Measurements from ENCODE around the gene GPC6.

GPC6 gene

DNA sequence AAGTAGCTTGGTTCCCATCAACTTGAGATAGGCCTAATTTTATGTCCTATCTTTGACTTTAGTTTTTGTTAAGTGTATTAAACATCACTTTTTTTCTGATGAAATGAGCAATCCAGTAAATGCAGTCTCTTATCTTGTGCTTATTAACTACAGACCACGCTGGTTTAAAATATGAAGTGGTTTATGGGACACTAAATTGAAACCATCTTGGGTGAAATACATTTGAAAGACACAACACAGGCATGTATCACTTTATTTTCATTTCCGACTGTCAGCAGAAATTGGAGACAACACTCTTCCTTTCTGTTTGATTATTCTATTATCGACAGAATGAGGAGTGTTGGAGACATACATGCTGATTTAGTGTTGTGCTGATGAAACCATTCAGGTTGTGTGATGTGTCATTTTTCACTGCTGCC, 447.7 kb downstream of the GPC6 start:
- no peak for DNase-seq (ENCODE audit: low read depth in 2 of 2)

DNA sequence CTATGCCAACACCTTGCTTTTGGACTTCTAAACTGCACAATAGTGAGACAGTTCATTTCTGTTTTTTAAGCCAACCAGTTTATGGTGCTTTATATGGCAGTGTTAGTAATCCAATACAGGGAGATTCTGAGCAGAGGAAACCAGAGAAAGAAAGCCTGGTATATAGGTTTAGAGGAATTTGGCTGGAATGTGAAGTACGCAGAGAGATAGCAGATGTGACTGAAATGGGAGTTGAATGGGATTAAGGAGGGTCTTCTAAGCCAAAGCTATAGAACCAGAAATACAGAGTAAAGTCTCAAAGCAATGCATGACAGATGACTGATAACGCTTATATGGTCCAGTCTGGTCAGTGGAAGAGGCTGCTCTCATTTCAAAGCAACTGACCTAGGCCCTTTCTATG, 453.7 kb downstream of the GPC6 start:
- DNase-seq (ENCODE audit: low read depth in 2 of 2): no peak

GRCh38 chr13:93685900-93686299, 459.3 kb downstream of the GPC6 start:
- DNase-seq (ENCODE audit: low read depth in 2 of 2): no peak

- DNase-seq (ENCODE audit: low read depth in 2 of 2): no peak
Observed at GRCh38 chr13:93686399-93686798, 459.8 kb downstream of the GPC6 start.

DNA sequence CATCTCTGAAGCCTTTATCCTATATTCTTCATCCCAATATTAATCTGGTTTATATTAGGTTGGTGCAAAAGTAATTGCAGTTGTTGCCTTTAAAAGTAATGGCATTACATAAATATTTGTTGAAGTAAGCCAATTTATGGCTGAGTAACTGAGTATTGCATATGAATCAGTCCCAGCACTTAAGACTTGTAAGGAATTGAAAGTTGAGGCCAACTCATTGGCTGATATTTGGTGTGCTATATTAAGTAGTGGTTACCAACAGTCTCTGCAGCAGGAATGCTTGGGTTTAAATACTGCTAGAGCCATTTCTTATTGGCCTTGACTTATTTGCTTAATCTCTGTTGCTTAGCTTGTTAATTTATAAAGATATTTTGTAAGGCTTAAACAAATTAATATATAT, 460.7 kb downstream of the GPC6 start:
- DNase-seq (ENCODE audit: low read depth in 2 of 2): no peak

DNA sequence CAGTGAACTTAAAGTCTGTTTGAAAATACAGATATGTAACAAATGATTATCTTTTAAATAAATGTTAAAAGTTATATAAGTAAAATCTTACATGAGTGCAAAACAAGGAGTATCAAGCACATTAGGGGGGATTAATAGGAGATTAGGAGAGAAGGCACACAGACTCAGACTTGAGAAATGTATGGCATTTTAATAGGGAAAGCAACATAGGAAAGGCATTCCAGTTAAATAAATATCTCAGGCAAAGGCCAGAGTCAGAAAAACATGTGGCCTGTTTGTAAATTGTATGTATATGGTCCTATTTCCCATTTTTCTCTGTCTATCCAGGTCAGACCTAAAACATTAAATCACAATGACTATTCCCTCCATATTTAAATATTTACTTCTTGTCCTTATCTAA, 462.7 kb downstream of the GPC6 start:
- DNase-seq (ENCODE audit: low read depth in 2 of 2): no peak

- no peak for DNase-seq (ENCODE audit: low read depth in 2 of 2)
Observed at GRCh38 chr13:93690139-93690538, 463.5 kb downstream of the GPC6 start.

DNA sequence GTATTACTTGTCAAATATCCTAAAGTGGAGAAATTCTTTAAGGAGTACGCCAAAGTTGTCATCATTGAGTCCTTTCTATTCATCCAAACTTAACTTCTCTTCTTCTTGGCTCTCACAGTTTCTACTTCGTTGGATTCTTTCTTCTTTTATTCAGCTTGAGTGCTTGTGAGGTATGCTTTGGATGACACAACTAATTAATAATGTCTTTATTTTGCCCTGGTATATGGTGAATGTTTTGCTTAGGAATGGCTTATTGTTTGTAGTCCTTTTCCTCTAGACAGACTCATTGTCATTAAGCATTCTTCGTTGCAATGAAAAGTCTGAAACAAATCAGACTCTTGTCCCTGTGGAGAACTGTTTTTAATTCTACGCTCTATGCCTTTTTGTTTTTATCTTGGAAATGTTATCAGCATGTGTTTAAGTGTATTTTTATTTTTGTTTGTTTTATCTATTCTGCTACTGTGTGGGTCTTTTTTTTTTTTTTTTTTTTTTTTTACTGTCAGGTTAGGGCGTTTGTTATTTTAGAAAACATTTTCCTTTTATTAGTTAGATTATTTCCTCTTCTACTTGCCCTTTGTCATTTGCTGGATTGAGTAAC, 471.5 kb downstream of the GPC6 start:
- DNase-seq (ENCODE audit: low read depth in 2 of 2): no peak

- DNase-seq (ENCODE audit: low read depth in 2 of 2): no peak
Observed at GRCh38 chr13:93700115-93700514, 473.5 kb downstream of the GPC6 start.

GRCh38 chr13:93708308-93709075, 481.9 kb downstream of the GPC6 start:
- no peak for DNase-seq (ENCODE audit: low read depth in 2 of 2)

GRCh38 chr13:93709506-93710244, 483.1 kb downstream of the GPC6 start:
- no peak for DNase-seq (ENCODE audit: low read depth in 2 of 2)

DNA sequence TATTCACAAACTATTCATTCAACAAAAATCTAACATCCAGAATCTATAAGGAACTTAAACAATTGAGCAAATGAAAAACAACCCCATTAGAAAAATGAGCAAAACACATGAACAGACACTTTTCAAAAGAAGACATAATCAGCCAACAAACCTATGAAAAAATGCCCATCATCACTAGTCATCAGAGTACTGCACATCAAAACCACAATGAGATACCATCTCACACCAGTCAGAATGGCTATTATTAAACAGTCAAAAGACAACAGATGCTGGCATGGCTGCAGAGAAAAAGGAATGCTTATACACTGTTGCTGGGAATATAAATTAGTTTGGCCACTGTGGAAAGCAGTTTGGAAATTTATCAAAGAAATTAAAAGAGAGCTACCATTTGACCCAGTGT, 487.6 kb downstream of the GPC6 start:
- no peak for DNase-seq (ENCODE audit: low read depth in 2 of 2)

GRCh38 chr13:93715866-93716265, 489.3 kb downstream of the GPC6 start:
- no peak for DNase-seq (ENCODE audit: low read depth in 2 of 2)

- no peak for DNase-seq (ENCODE audit: low read depth in 2 of 2)
Observed at GRCh38 chr13:93716623-93717022, 490.0 kb downstream of the GPC6 start.

DNA sequence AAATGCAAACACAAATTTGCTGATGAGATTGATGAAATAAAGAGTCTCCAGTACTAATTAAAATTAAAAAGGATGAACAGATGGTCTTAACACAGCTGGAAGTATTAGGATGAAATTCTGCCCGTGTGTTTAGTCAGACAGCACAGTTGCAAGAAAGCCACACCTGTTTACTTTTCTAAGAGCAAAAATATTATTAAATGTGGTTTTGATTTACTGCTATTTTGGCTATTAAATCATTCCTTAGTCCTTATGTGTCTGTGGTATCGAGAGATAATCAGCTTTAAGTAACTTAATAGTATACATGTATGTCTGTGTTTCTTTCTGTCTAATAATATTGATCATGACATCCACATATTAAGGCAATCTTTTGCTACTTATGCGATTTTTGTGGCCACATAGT, 494.9 kb downstream of the GPC6 start:
- DNase-seq (ENCODE audit: low read depth in 2 of 2): no peak

DNA sequence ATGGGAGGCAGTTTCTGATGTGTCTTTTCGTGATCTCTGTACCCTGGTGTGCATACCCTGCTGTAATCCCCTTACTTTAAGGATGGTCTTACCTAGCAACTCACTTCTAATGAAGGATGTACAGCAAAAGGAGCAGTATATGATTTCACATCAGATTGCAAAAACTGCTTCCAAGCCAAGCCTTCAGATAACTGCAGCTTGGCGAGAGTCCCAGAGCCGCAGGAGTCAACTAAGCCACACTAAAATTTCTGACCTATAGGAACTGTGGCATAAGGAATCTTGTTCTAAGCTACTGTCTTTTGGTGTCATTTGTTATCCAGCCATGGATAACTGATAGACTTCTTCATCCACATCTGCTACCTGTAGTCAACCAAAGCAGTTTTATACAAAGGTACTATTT, 496.7 kb downstream of the GPC6 start:
- no peak for DNase-seq (ENCODE audit: low read depth in 2 of 2)

GRCh38 chr13:93724187-93724586, 497.6 kb downstream of the GPC6 start:
- no peak for DNase-seq (ENCODE audit: low read depth in 2 of 2)

GRCh38 chr13:93726173-93726957, 499.8 kb downstream of the GPC6 start:
- no peak for DNase-seq (ENCODE audit: low read depth in 2 of 2)

DNA sequence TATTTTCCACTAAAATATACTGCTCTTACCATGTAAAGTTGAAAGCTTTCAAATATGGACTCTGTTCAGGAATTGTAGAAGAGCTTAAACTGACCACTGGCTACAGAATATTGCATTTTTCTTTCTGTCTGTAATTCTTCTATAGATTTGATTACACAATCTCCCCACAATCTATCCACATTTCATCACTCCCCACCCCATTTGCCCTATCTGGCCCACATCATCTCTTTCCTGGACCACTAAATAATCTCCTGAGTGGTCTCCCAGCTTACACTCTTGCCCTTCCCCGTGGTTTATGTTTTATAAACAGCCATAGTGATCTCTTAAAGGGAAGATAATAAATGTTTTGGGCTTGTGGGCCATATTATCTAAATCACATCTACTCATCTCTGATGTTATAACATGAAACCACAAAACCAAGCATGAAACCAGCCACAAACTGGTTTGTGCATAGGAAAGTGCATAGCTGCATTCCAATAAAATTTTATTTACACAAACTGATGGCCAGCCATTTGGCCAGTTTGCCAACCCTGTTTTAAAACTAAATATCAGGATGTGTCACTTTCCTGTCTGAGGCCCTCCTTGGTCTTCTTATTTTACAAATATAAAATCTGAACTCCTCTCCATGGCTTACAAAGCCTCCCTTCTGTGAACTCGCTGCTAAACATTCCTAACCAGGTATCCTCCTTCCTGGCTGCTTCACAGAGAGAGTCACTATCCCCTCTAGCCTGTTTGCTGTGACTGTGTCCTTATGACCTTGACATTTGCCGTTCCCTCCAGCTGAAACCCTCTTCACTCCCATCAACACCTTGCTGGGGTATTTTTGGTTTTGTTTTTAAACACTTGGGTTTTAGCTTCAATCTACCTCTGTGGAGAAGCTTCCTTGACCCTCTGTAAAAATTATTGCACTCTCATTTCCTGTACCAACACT, 500.9 kb downstream of the GPC6 start:
- DNase-seq (ENCODE audit: low read depth in 2 of 2): no peak

- DNase-seq (ENCODE audit: low read depth in 2 of 2): no peak
Observed at GRCh38 chr13:93729383-93729782, 502.8 kb downstream of the GPC6 start.

DNA sequence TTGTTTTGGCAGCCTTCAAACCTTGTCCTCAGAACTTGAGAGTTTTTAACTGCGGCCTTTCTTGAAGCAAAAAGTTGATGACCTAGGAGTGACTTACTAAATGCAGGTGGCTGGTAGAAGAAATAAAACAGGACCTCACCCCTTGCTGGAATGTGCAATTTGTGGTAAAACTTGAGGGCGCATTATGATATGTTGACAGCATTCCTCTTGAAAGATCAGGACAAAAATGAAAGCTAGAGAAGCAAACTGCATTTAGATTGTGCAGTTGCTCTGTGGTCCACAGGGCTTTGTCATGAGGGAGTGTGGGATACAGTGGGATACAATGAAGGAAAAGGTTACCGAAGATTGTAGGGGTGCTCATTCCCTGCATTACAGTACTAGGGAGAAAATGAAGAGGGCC, 504.2 kb downstream of the GPC6 start:
- no peak for DNase-seq (ENCODE audit: low read depth in 2 of 2)
